Breast epithelium (tissue), 3 donors: ENCODE results near the gene ATP8B4.

Source experiments
- POLR2A ChIP-seq: fragments of 450-650 bp; IDR thresholded peaks from one replicate; pipeline ENCODE4 v1.6.1; 2016; ENCODE audit warnings: antibody characterized with exemption, mild to moderate bottlenecking, moderate library complexity
- POLR2AphosphoS5 ChIP-seq, 3 donors: sonication (generic); formaldehyde crosslinking; IDR thresholded peaks; one replicate each; pipeline ENCODE4 v1.6.1; 2017; ENCODE audit warnings: antibody characterized with exemption in 3 of 3
- TF ChIP-seq, protein P1 (sequence below), 3 donors: fragments of 450-650 bp; IDR thresholded peaks; one replicate each; pipeline ENCODE4 v1.5.1; 2016 to 2017; ENCODE audit warnings: antibody characterized with exemption in 3 of 3, mild to moderate bottlenecking in 3 of 3, moderate library complexity in 3 of 3

- no peak for TF ChIP-seq POLR2A
- no peak for TF ChIP-seq POLR2AphosphoS5 (IDR thresholded peaks at IDR 0.05)
- TF ChIP-seq, protein P1, sequence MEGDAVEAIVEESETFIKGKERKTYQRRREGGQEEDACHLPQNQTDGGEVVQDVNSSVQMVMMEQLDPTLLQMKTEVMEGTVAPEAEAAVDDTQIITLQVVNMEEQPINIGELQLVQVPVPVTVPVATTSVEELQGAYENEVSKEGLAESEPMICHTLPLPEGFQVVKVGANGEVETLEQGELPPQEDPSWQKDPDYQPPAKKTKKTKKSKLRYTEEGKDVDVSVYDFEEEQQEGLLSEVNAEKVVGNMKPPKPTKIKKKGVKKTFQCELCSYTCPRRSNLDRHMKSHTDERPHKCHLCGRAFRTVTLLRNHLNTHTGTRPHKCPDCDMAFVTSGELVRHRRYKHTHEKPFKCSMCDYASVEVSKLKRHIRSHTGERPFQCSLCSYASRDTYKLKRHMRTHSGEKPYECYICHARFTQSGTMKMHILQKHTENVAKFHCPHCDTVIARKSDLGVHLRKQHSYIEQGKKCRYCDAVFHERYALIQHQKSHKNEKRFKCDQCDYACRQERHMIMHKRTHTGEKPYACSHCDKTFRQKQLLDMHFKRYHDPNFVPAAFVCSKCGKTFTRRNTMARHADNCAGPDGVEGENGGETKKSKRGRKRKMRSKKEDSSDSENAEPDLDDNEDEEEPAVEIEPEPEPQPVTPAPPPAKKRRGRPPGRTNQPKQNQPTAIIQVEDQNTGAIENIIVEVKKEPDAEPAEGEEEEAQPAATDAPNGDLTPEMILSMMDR (IDR thresholded peaks at IDR 0.05), result no peak
These were observed 216.9 kb downstream of the ATP8B4 start for GRCh38 chr15:49901996-49902684.
